HG02798 (cell line): ENCODE results near the gene CDCA4.

Experiments used
- ATAC-seq: cut with Tn5 transposase; IDR thresholded peaks from one replicate; pipeline ENCODE4 v1.9.1; 2021; ENCODE audit warnings: mild to moderate bottlenecking; ENCODE audit not compliant: unreplicated experiment, poor library complexity

CDCA4 gene

GRCh38 chr14:104968153-104968527, 52.7 kb downstream of the CDCA4 start:
- no peak for ATAC-seq

- ATAC-seq: no peak
Measured at GRCh38 chr14:104967386-104968152, 53.3 kb downstream of the CDCA4 start.

GRCh38 chr14:104966981-104967385, 53.9 kb downstream of the CDCA4 start:
- no peak for ATAC-seq

GRCh38 chr14:104966261-104966865, 54.5 kb downstream of the CDCA4 start:
- ATAC-seq: no peak

- ATAC-seq: no peak
Measured at GRCh38 chr14:104965561-104966231, 55.2 kb downstream of the CDCA4 start.

GRCh38 chr14:104964546-104964945, 56.3 kb downstream of the CDCA4 start:
- no peak for ATAC-seq
